Measurements from ENCODE around the gene MPPED1. TPM values are rescaled to one million over a fixed set of nuclear protein-coding genes. Genes with fewer than 3 reads are reported as not detected.

The MPPED1 gene
- total RNA-seq, 1 donor from 2014 or later = 0.18 TPM

DNA sequence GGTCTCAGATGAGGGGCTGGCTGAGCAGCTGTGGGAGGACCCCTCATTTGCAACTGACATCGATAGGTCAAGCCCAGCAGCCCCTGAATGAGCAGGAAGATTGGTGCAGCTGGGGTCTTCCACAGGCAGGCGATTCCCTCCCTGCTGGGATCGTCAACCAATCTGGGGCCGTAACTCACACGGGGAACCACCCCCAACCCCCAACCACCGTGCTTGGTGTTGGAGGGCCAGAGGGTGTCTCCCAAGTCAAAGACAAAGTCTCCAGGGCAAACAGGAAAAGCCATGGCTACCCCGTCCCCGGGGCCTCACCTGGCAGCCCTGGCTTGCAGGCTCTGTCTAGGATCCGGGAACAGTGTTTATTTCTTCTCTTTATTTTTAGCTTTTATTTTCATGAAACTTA is 41.8 kb upstream of the MPPED1 start:
- Mint-ChIP-seq H3K4me1 (ENCODE audit: unreplicated experiment) (peaks cover 3% of the 10 kb centered on the region), H3K4me3 (ENCODE audit: unreplicated experiment) (no peak overlapping the region), H3K27ac (ENCODE audit: unreplicated experiment) (no peak overlapping the region), H3K36me3 (ENCODE audit: low read depth, unreplicated experiment) (no peaks in the 10 kb centered on the region), H3K27me3 (ENCODE audit: unreplicated experiment) (peaks cover 4% of the 10 kb centered on the region), H3K9me3 (ENCODE audit: unreplicated experiment) (no peaks in the 10 kb centered on the region)
- DNase-seq (ENCODE audit: low spot score) = no peak
- TF ChIP-seq, protein P1, sequence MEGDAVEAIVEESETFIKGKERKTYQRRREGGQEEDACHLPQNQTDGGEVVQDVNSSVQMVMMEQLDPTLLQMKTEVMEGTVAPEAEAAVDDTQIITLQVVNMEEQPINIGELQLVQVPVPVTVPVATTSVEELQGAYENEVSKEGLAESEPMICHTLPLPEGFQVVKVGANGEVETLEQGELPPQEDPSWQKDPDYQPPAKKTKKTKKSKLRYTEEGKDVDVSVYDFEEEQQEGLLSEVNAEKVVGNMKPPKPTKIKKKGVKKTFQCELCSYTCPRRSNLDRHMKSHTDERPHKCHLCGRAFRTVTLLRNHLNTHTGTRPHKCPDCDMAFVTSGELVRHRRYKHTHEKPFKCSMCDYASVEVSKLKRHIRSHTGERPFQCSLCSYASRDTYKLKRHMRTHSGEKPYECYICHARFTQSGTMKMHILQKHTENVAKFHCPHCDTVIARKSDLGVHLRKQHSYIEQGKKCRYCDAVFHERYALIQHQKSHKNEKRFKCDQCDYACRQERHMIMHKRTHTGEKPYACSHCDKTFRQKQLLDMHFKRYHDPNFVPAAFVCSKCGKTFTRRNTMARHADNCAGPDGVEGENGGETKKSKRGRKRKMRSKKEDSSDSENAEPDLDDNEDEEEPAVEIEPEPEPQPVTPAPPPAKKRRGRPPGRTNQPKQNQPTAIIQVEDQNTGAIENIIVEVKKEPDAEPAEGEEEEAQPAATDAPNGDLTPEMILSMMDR (IDR thresholded peaks at IDR 0.05; ENCODE audit: unreplicated experiment) = no peak

DNA sequence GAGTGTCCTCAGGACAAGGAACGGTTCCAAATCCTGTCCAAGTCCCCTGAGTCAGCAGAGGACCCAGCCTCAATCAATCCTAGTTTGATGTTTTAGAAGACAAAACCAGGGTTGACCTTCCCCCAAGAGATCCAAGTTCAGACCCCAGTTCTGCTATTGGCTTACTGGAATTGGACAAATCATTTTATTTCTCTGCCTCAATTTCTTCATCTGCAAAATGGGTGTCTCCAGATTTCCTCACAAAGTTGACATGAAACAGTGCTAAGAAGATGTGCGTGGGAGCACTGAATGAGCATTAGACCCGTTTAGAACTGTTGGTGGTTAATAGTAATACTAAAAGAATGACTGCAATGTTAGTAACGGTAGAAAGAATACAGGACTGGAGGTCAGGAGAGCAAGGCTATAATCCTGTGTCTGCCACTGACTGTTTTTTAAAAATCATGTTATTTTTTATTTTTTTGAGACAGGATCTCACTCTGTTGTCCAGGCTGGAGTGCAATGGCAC is 35.8 kb upstream of the MPPED1 start:
- Mint-ChIP-seq H3K4me3 (ENCODE audit: unreplicated experiment) (no peak overlapping the region), H3K4me1 (ENCODE audit: unreplicated experiment) (no peaks in the 10 kb centered on the region), H3K27ac (ENCODE audit: unreplicated experiment) (no peak overlapping the region), H3K27me3 (ENCODE audit: unreplicated experiment) (peaks cover 1% of the 10 kb centered on the region), H3K36me3 (ENCODE audit: low read depth, unreplicated experiment) (no peaks in the 10 kb centered on the region), H3K9me3 (ENCODE audit: unreplicated experiment) (no peaks in the 10 kb centered on the region)
- TF ChIP-seq, protein P1 (IDR thresholded peaks at IDR 0.05; ENCODE audit: unreplicated experiment) = no peak
- DNase-seq (ENCODE audit: low spot score) = no peak

DNA sequence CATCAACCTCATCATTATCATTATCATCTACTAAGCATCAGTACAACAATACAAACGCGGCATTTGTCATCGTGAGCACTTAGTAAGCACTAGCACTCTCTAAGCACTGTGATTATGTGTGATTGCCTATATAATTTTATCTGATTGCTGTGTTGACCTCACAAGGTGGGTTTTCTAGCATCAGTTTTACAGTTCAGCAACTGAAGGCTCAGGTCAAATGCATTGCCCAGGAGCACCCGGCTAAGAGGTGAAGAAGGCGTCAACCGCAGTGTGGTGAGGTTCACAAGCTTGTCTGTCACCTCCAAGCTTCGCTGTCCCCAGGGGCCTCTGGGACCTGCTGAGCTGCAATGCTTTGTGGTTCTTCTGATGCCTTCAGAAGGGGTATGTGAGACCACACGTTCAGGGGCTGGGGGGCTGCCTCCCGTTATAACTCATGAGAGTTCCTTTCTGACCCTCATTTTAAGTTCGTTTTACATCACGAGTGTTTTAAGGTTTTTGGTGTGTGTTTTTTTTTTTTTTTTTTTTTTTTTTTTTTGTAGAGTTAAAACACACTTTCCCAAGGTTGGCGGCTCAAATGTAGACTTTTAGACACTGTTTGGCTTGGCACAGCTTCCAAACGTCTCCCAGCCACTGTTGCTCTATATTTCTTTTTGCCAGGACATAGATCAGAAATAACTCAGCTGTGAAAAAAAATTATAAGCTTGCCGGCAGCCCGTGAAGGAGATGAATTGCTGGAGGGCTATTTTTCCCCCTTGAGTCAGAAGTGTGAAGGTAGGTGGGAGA is 34.9 kb upstream of the MPPED1 start:
- Mint-ChIP-seq H3K27ac (ENCODE audit: unreplicated experiment) (no peak overlapping the region), H3K36me3 (ENCODE audit: low read depth, unreplicated experiment) (no peaks in the 10 kb centered on the region)
- DNase-seq (ENCODE audit: low spot score) = no peak

DNA sequence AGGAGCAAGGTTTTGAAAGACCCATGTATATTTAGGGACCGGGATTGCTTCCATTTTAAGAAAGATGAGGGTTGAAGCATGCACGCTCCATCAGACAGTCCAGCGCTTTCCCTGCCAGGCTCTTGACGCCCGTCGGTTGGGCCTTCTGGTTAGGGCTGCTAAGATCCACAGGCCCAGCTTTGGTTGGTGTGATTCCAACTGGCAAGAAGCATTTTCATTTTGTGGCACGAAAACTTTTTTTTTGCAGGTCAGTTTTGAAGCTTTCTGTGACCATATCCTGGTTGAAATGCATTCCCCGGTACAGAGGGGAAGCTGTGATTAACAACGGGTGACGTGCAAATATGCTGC is 34.3 kb upstream of the MPPED1 start:
- TF ChIP-seq, protein P1 (IDR thresholded peaks at IDR 0.05; ENCODE audit: unreplicated experiment) = no peak
- no peaks in the 10 kb centered on the region for H3K9me3 Mint-ChIP-seq (ENCODE audit: unreplicated experiment)
- no peak overlapping the region for H3K27ac Mint-ChIP-seq (ENCODE audit: unreplicated experiment)

More for the DNA sequence above, 34.9 kb upstream of the MPPED1 start:
- H3K4me1 Mint-ChIP-seq (ENCODE audit: unreplicated experiment) = peaks cover 6% of the 10 kb centered on the region
- H3K4me3 Mint-ChIP-seq (ENCODE audit: unreplicated experiment) = no peak overlapping the region
- peaks cover 1% of the 10 kb centered on the region for H3K27me3 Mint-ChIP-seq (ENCODE audit: unreplicated experiment)
- TF ChIP-seq, protein P1 (IDR thresholded peaks at IDR 0.05; ENCODE audit: unreplicated experiment) = no peak
- no peaks in the 10 kb centered on the region for H3K9me3 Mint-ChIP-seq (ENCODE audit: unreplicated experiment)

More for the DNA sequence above, 34.3 kb upstream of the MPPED1 start:
- H3K4me1 Mint-ChIP-seq (ENCODE audit: unreplicated experiment) = peaks cover 6% of the 10 kb centered on the region
- DNase-seq (ENCODE audit: low spot score) = no peak
- peaks cover 1% of the 10 kb centered on the region for H3K27me3 Mint-ChIP-seq (ENCODE audit: unreplicated experiment)
- H3K4me3 Mint-ChIP-seq (ENCODE audit: unreplicated experiment) = no peak overlapping the region
- no peaks in the 10 kb centered on the region for H3K36me3 Mint-ChIP-seq (ENCODE audit: low read depth, unreplicated experiment)

All from endothelial cell (in vitro differentiated cells).